Bronchial epithelial cell (primary cell): ENCODE data around the gene KLHDC10. TPM values are rescaled to one million over a fixed set of nuclear protein-coding genes. Genes with fewer than 3 reads are reported as not detected.

Source experiments
- DNase-seq: peaks from one replicate; pipeline ENCODE4 v3.0.0-alpha.2; 2010; ENCODE audit warnings: low read depth
- FAIRE-seq: peaks from 2 replicates; lab custom pipeline; 2011; peaks lifted over from hg19 to GRCh38; lab: Jason Lieb, UNC
- H3K27me3 ChIP-seq: 2 replicates; pipeline ENCODE4 v1.5.1; 2011; ENCODE audit warnings: low read length; ENCODE audit not compliant: control insufficient read depth, insufficient read depth
- H3K36me3 ChIP-seq: 2 replicates; pipeline ENCODE4 v1.5.1; 2011; ENCODE audit warnings: low read length; ENCODE audit not compliant: control insufficient read depth, insufficient read depth
- H3K4me3 ChIP-seq: 2 replicates; pipeline ENCODE4 v1.5.1; 2011; ENCODE audit warnings: mild to moderate bottlenecking, low read depth, low read length, control low read depth
- CTCF ChIP-seq: IDR thresholded peaks from 2 replicates; pipeline ENCODE4 v1.5.1; 2011; ENCODE audit warnings: mild to moderate bottlenecking, moderate library complexity, low read length, control low read depth, inconsistent platforms; ENCODE audit not compliant: insufficient read depth, severe bottlenecking
- total RNA-seq: library from RNA; depleted of rRNA; stranded (reverse); fragments of >200 nt; gene quantifications from 2 replicates; pipeline ENCODE4 v1.2.1, GENCODE V29; 2014

KLHDC10 gene
- total RNA-seq, 1 donor from 2014 or later: 21.3 TPM

- no peak for DNase-seq
- Histone ChIP-seq H3K4me3 (no peak overlapping the region), H3K27me3 (no peaks in the 10 kb centered on the region), H3K36me3 (peaks cover 11% of the 10 kb centered on the region)
- no peak for TF ChIP-seq CTCF
- FAIRE-seq: no peak
Observed at GRCh38 chr7:130127821-130128317, 57.5 kb downstream of the KLHDC10 start.

DNA sequence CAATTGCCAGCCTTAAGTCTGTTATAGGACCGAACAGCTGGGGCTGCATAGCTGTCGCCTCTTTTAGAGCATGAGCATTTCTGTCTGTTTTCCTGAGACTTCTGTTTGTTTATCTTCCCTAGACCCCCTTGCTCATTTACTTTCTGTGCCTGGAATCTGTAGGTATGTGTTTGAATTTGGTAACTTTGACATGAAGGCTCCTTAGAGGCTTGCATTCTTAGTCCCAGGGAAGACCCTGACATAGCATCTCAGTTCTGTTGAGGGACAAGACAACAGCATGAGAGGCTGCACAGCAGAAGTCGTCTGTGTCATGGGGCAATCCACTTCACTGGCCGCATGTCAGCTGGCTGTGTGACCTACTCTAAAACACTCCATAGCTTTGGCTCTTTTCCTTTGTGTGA, 58.7 kb downstream of the KLHDC10 start:
- FAIRE-seq (no peak), DNase-seq (no peak)
- TF ChIP-seq CTCF: no peak
- H3K27me3 ChIP-seq: no peaks in the 10 kb centered on the region
- no peak overlapping the region for H3K4me3 ChIP-seq
- H3K36me3 ChIP-seq: peaks cover 10% of the 10 kb centered on the region

DNA sequence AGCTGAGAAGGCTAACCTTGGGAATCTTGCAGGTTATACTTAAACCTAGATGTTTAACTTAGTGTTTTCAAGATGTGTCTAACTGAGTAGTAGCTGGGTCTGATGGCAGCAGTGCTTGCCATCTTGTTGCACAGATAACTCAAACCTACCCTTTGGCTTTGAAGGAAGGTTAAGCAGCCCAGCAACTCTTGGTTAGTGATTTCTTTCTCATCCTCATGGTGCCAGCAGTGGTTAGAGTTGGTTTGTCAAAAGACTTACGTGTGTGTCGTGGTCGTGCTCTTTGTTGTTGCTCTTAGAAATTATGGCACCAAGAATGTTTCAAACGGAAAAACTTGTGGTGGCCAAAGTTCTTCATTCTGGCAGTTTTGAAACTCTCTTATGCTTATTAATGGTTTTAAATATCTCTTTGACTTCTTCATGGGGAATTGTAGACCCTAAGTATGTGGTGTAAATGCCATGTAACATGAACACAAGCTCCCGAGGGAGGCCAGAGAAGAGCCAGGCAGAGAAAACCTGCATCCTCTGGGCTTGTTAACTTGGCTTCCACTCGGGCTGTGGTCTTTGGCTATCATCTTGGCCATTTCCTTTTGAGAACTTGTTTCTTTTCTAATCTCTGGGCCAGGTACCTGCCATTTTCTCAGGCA, 61.0 kb downstream of the KLHDC10 start:
- no peak for FAIRE-seq
- peaks cover 12% of the 10 kb centered on the region for H3K36me3 ChIP-seq
- TF ChIP-seq CTCF: no peak

GRCh38 chr7:130131964-130132875, 61.9 kb downstream of the KLHDC10 start:
- TF ChIP-seq CTCF: no peak
- FAIRE-seq (no peak), DNase-seq (no peak)
- H3K4me3 ChIP-seq: no peak overlapping the region
- H3K36me3 ChIP-seq: peaks cover 13% of the 10 kb centered on the region
- H3K27me3 ChIP-seq: no peaks in the 10 kb centered on the region

More for the DNA sequence above, 61.0 kb downstream of the KLHDC10 start:
- Histone ChIP-seq H3K27me3 (no peaks in the 10 kb centered on the region), H3K4me3 (no peak overlapping the region)
- no peak for DNase-seq

DNA sequence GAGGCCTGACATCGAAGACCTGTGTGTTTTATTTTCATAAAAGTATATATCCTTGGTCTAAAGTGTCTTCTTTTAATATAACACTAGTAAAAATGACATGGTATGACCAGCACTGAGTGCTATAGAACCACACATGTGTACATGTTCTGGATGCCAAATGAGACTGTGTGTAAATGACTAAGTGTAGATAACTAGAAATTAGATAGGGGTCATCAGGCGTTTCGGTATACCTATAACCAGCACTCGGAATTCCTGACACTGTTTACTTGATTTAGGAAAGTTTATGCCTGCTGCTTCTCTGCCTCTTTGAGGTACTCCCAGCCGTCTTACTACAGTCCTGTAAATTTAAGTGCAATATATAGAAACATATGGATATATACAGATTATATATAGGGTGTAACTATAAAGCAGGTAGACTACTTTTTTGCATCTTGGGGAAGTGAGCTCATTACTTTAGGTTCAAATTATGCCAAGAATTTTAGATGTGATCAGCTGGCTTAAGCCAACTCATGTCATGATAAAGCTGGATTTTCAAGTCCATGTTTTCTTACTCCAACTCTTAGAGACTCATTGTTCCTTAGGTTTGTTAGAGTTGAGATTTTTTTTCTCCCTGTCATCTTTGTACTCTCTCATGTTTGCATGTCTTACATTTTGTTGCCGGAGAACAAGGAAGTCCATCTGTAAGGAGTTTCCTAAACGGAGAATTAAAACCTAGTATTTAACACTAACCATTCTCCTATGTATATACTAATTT, 62.9 kb downstream of the KLHDC10 start:
- no peaks in the 10 kb centered on the region for H3K27me3 ChIP-seq
- no peak overlapping the region for H3K4me3 ChIP-seq
- FAIRE-seq (no peak), DNase-seq (no peak)
- peaks cover 13% of the 10 kb centered on the region for H3K36me3 ChIP-seq
- TF ChIP-seq CTCF: no peak
